Chondrocyte (in vitro differentiated cells): ENCODE results near the gene RBM19. TPM values are rescaled to one million over a fixed set of nuclear protein-coding genes. Genes with fewer than 3 reads are reported as not detected.

Source experiments
- DNase-seq: peaks from one replicate; pipeline ENCODE4 v3.0.0; 2021; ENCODE audit warnings: mixed read lengths, low spot score
- H3K27ac Mint-ChIP-seq: one replicate; pipeline ENCODE4 v1.8.0; 2021; ENCODE audit warnings: mild to moderate bottlenecking, moderate library complexity, mixed read lengths; ENCODE audit not compliant: unreplicated experiment
- H3K27me3 Mint-ChIP-seq: 2 replicates; pipeline ENCODE4 v1.8.0; 2021; ENCODE audit warnings: low read depth, mixed read lengths
- H3K36me3 Mint-ChIP-seq: 2 replicates; pipeline ENCODE4 v1.8.0; 2021; ENCODE audit warnings: low read depth, mixed read lengths
- H3K4me1 Mint-ChIP-seq: 2 replicates; pipeline ENCODE4 v1.8.0; 2021; ENCODE audit warnings: low read depth, mild to moderate bottlenecking, mixed read lengths
- H3K4me3 Mint-ChIP-seq: one replicate; pipeline ENCODE4 v1.8.0; 2021; ENCODE audit warnings: mild to moderate bottlenecking, moderate library complexity, mixed read lengths; ENCODE audit not compliant: unreplicated experiment
- H3K9me3 Mint-ChIP-seq: 2 replicates; pipeline ENCODE4 v1.8.0; 2021; ENCODE audit warnings: low read depth, mixed read lengths
- total RNA-seq: library from RNA; stranded (reverse); gene quantifications from 3 replicates; pipeline ENCODE4 v1.2.1, GENCODE V29; 2021
- TF ChIP-seq, protein P1 (sequence below): fragments of 200-600 bp; sonication (generic); IDR thresholded peaks from 2 replicates; pipeline ENCODE4 v1.5.0; 2021; ENCODE audit warnings: antibody characterized with exemption, mild to moderate bottlenecking, moderate library complexity

Gene RBM19
- total RNA-seq, 1 donor from 2014 or later: 16.2 TPM

DNA sequence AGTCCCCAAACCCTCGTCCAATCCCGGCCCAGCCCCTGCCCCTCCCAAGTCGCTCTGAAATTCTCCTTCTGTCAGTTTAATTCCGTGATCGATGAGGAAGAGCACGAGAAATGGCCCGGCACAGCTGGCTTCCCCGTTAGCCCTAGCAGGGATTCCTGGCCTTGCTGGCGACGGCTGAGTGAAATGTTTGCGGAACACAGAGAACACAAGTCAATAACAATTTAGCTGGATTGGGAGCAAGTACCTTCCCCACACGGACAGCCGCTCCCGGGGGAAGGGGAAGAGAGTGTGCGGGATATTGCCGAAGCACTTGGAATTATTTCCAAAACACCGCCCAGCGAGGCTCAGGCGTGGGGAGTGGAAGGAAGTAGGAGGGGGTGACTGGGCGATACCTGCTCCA, 134.6 kb downstream of the RBM19 start:
- Mint-ChIP-seq H3K27me3 (peaks cover 2% of the 10 kb centered on the region), H3K4me1 (peaks cover 23% of the 10 kb centered on the region), H3K4me3 (peak overlapping the region; percentile 50), H3K36me3 (peaks cover 5% of the 10 kb centered on the region), H3K9me3 (no peaks in the 10 kb centered on the region), H3K27ac (peak overlapping the region; percentile 81)
- TF ChIP-seq, protein P1, sequence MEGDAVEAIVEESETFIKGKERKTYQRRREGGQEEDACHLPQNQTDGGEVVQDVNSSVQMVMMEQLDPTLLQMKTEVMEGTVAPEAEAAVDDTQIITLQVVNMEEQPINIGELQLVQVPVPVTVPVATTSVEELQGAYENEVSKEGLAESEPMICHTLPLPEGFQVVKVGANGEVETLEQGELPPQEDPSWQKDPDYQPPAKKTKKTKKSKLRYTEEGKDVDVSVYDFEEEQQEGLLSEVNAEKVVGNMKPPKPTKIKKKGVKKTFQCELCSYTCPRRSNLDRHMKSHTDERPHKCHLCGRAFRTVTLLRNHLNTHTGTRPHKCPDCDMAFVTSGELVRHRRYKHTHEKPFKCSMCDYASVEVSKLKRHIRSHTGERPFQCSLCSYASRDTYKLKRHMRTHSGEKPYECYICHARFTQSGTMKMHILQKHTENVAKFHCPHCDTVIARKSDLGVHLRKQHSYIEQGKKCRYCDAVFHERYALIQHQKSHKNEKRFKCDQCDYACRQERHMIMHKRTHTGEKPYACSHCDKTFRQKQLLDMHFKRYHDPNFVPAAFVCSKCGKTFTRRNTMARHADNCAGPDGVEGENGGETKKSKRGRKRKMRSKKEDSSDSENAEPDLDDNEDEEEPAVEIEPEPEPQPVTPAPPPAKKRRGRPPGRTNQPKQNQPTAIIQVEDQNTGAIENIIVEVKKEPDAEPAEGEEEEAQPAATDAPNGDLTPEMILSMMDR: no peak
- no peak for DNase-seq

DNA sequence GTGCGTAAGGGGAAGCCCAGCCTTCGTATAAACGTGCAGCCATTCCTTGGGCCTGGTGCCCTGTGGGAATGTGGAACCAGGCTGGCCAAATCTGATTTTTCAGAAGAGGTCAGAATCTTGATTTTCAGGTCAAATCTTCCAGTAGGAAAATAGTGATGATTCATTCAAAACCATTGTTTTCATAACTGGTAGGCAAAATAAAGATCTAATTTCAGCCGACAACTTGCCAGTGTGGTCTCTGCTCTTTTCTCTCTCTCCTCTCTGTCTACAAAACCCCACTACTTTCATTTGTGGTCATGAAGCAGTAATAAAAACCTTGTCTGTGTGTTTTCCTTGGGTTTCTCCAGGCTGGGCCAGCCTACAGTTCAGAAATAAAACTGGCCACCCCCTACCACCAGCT, 135.1 kb downstream of the RBM19 start:
- Mint-ChIP-seq H3K9me3 (no peaks in the 10 kb centered on the region), H3K4me3 (peak overlapping the region; percentile 50), H3K27ac (peak overlapping the region; percentile 81), H3K4me1 (peaks cover 23% of the 10 kb centered on the region), H3K27me3 (peaks cover 3% of the 10 kb centered on the region), H3K36me3 (peaks cover 5% of the 10 kb centered on the region)
- no peak for DNase-seq
- TF ChIP-seq, protein P1: no peak

DNA sequence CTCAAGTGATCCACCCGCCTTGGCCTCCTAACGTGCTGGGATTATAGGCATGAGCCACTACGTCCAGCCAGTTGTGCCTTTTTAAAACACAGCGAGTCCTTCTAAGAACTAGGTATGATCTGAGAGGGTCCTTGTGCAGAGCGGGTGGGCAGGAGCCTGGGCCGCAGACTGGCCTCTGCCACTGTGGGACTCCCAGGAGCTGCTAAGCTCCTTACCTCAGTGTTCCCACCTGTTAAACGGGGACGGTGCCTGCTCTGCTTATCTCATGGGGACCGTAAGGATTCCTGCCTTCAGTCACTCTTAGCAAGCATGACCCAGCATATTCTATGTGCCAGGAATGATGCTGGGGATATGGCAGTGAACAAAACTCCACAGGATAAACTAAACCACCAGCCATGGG, 136.9 kb downstream of the RBM19 start:
- Mint-ChIP-seq H3K9me3 (no peaks in the 10 kb centered on the region), H3K27ac (no peak overlapping the region), H3K4me3 (no peak overlapping the region), H3K27me3 (peaks cover 2% of the 10 kb centered on the region), H3K36me3 (peaks cover 4% of the 10 kb centered on the region), H3K4me1 (peaks cover 23% of the 10 kb centered on the region)
- no peak for DNase-seq
- TF ChIP-seq, protein P1: no peak

DNA sequence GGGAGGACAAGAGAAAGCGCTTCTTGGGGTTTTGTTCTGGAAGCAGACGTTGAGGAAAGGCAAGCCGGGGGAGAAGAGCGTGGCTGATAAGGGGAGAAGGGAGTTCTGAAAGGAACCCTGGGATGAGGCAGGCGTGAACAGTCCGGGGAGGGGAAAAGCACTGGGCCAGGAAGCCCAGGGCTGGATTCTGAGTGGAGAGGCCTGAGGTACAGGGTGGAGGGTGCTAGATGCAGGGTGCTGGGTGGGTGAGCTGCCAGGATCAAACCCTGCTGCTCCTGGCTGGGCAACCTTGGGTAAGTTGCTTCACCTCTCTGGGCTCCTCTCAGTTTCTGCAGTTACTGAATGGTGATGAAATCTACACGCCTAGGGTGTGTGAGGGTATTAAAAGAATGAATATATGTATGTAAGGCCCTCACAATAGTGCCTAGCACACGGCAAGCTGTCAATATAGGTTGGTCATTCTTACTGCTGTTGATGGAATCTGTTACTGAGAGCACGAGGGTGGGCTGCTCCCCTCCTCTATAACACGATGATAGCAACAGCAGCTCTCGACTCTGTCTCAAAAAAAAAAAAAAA, 138.5 kb downstream of the RBM19 start:
- Mint-ChIP-seq H3K27me3 (peaks cover 2% of the 10 kb centered on the region), H3K36me3 (no peaks in the 10 kb centered on the region), H3K9me3 (no peaks in the 10 kb centered on the region), H3K4me1 (peaks cover 20% of the 10 kb centered on the region), H3K4me3 (no peak overlapping the region), H3K27ac (no peak overlapping the region)
- TF ChIP-seq, protein P1: no peak
- DNase-seq: no peak

DNA sequence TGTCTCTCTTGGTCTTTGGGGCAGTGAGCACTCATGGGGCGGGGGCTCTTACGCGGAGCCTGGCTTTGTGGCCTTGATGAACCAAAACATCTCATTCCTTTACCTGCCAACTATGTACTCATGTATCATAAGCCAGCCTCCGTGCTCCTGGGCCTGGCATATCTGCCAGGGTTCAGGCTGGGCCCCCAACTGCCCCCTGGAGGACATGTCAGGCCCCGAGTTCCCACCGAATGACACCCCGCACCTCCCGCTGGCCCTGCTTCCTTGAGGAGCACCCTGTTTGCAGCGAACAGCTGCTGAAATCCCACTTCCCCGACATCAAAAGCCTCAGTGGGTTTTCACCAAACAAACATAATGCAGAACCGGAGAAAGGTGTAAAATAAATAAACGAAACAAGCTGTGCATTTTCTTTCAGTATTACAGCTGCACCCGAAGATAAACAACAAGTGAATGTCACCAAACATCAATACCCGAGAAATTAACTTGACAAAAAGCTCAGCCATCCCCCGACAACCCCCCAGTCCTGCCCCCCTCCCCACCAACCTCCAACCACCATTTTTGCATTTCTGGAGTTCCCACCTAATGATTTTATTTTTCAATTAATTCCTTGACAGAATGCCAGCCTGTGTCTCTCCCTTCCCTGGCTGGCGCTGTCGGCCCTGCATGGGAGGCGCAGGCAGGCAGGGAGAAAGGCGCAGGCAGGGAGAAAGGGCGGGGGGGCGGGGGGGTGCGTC, 139.2 kb downstream of the RBM19 start:
- Mint-ChIP-seq H3K27ac (no peak overlapping the region), H3K4me1 (peaks cover 19% of the 10 kb centered on the region), H3K27me3 (peaks cover 2% of the 10 kb centered on the region), H3K36me3 (peaks cover 2% of the 10 kb centered on the region), H3K4me3 (no peak overlapping the region), H3K9me3 (no peaks in the 10 kb centered on the region)
- no peak for DNase-seq
- TF ChIP-seq, protein P1: no peak
